GM10266 (cell line): Measurements from ENCODE around the gene WDR81.
A peak's percentile ranks its signal among the peaks of the same experiment; 100 is the strongest.
"Not testable (repeated sequence)": the region's sequence is repeated elsewhere in the genome, so short reads cannot be mapped to it uniquely, and the experiment has no call there.

Experiments
- DNase-seq: peaks from one replicate; pipeline ENCODE4 v3.0.0; 2012; ENCODE audit errors: extremely low spot score
- TF ChIP-seq, protein P1 (sequence below): IDR thresholded peaks from 2 replicates; pipeline ENCODE4 v1.5.1; 2012; ENCODE audit warnings: mild to moderate bottlenecking, low read depth; ENCODE audit not compliant: control insufficient read depth, insufficient read depth; ENCODE audit errors: missing control alignments

Gene WDR81

DNA sequence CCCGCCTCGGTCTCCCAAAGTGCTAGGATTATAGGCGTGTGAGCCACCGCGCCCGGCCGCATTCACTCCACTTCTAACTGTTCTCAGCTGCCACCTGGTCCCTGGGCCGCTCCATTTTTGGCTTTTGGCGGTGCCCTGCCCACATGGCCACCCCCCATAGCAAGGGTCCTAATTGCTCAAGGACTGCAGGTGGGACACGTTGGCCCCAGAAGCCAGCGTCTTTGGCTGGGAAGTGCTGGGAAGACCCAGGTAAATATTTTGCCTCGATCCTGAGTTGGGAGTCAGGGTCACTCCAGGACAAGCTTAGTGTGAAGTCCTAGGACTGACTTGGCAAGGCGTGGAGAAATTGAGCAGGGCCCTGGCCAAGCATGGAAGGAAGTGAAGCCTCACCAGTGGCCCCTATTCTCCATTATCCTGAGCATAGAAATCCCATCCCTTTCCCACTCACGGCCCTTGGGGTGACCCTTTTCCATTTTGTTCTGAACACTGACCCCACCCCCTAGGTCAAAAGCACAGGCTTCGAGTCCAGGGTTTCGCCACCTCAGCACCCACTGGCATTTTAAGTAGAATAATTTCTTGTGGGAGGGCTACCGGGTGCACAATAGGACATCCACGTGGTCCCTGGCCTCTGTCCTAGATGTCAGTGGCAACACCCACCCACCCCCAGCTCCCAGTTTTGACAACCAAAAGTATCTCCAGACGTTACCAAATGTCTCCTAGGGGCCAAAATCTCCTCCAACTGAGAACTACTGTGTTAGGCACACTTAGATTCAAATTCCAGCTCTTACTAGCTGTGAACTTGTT, 5.9 kb upstream of the WDR81 start:
- DNase-seq = no peak
- TF ChIP-seq, protein P1, sequence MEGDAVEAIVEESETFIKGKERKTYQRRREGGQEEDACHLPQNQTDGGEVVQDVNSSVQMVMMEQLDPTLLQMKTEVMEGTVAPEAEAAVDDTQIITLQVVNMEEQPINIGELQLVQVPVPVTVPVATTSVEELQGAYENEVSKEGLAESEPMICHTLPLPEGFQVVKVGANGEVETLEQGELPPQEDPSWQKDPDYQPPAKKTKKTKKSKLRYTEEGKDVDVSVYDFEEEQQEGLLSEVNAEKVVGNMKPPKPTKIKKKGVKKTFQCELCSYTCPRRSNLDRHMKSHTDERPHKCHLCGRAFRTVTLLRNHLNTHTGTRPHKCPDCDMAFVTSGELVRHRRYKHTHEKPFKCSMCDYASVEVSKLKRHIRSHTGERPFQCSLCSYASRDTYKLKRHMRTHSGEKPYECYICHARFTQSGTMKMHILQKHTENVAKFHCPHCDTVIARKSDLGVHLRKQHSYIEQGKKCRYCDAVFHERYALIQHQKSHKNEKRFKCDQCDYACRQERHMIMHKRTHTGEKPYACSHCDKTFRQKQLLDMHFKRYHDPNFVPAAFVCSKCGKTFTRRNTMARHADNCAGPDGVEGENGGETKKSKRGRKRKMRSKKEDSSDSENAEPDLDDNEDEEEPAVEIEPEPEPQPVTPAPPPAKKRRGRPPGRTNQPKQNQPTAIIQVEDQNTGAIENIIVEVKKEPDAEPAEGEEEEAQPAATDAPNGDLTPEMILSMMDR = no peak

GRCh38 chr17:1720856-1721386, 3.6 kb upstream of the WDR81 start:
- no peak for DNase-seq
- TF ChIP-seq, protein P1 = peak; percentile 99

DNA sequence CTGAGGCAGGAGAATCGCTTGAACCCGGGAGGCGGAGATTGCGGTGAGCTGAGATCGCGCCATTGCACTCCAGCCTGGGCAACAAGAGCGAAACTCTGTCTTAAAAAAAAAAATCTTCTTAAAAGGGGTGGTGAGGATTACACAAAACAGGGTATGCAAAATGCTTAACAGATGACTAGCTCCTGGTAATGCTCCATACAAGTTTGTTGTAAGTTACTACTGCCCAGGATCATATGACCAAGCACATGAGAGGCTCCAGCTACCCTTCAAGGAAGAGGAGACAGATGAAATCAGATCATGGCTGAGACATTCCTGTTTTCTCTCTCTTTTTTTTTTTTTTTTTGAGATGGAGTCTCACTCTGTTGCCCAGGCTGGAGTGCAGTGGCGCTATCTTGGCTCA, 2.5 kb upstream of the WDR81 start:
- not testable (repeated sequence) for DNase-seq

DNA sequence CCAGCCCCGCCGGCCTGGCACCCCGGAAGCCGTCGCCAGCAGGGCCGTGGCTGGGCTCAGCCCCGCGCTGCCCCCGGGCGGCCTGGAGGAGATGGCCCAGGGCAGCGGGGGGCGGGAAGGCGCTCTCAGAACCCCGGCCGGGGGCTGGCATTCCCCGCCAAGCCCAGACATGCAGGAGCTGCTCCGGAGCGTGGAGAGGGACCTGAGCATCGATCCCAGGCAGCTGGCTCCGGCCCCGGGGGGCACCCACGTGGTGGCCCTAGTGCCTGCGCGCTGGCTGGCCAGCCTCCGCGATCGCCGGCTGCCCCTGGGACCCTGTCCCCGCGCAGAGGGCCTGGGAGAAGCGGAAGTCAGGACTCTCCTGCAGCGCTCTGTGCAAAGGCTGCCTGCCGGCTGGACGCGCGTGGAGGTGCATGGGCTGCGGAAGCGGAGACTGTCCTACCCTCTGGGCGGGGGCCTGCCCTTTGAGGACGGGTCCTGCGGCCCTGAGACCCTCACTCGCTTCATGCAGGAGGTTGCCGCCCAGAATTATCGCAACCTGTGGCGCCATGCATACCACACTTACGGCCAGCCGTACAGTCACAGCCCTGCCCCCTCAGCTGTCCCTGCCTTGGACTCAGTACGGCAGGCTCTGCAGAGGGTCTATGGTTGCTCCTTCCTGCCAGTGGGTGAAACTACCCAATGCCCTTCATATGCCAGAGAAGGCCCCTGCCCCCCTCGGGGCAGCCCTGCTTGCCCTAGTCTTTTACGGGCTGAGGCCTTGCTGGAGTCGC, 551 bp downstream of the WDR81 start:
- TF ChIP-seq, protein P1 = peak; percentile 17
- no peak for DNase-seq

GRCh38 chr17:1725642-1726511, 1.4 kb downstream of the WDR81 start:
- TF ChIP-seq, protein P1 = no peak
- no peak for DNase-seq

DNA sequence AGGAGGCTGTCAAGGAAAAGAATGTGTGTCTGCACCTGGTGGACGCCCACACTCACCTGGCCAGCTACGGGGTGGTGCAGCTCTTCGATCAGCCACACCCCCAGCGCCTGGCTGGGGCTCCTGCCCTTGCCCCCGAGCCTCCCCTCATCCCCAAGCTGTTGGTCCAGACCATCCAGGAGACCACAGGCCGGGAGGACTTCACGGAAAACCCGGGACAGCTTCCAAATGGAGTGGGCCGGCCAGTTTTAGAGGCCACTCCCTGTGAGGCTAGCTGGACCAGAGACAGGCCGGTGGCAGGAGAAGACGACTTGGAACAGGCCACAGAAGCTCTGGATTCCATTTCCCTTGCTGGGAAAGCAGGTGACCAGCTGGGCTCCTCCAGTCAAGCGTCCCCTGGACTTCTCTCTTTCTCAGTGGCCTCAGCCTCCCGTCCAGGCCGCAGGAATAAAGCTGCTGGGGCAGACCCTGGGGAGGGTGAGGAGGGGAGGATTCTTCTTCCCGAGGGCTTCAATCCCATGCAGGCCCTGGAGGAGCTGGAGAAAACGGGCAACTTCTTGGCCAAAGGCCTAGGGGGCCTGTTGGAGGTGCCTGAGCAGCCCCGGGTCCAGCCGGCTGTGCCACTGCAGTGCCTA, 2.2 kb downstream of the WDR81 start:
- DNase-seq = no peak
- TF ChIP-seq, protein P1 = no peak
